Measurements from ENCODE around the gene NHERF2. TPM values are rescaled to one million over a fixed set of nuclear protein-coding genes. Genes with fewer than 3 reads are reported as not detected.

The NHERF2 gene
- total RNA-seq, 1 donor from 2014 or later = 78.8 TPM

- Mint-ChIP-seq H3K27ac (ENCODE audit: unreplicated experiment) (no peak overlapping the region), H3K27me3 (ENCODE audit: unreplicated experiment) (peaks cover 2% of the 10 kb centered on the region), H3K4me1 (ENCODE audit: unreplicated experiment) (peaks cover 11% of the 10 kb centered on the region), H3K4me3 (ENCODE audit: unreplicated experiment) (no peak overlapping the region), H3K36me3 (ENCODE audit: low read depth, unreplicated experiment) (no peaks in the 10 kb centered on the region), H3K9me3 (ENCODE audit: unreplicated experiment) (no peaks in the 10 kb centered on the region)
- TF ChIP-seq, protein P1, sequence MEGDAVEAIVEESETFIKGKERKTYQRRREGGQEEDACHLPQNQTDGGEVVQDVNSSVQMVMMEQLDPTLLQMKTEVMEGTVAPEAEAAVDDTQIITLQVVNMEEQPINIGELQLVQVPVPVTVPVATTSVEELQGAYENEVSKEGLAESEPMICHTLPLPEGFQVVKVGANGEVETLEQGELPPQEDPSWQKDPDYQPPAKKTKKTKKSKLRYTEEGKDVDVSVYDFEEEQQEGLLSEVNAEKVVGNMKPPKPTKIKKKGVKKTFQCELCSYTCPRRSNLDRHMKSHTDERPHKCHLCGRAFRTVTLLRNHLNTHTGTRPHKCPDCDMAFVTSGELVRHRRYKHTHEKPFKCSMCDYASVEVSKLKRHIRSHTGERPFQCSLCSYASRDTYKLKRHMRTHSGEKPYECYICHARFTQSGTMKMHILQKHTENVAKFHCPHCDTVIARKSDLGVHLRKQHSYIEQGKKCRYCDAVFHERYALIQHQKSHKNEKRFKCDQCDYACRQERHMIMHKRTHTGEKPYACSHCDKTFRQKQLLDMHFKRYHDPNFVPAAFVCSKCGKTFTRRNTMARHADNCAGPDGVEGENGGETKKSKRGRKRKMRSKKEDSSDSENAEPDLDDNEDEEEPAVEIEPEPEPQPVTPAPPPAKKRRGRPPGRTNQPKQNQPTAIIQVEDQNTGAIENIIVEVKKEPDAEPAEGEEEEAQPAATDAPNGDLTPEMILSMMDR (IDR thresholded peaks at IDR 0.05; ENCODE audit: unreplicated experiment) = no peak
- DNase-seq (ENCODE audit: low spot score) = no peak
These were observed 8.2 kb downstream of the NHERF2 start for GRCh38 chr16:2034696-2035430.

DNA sequence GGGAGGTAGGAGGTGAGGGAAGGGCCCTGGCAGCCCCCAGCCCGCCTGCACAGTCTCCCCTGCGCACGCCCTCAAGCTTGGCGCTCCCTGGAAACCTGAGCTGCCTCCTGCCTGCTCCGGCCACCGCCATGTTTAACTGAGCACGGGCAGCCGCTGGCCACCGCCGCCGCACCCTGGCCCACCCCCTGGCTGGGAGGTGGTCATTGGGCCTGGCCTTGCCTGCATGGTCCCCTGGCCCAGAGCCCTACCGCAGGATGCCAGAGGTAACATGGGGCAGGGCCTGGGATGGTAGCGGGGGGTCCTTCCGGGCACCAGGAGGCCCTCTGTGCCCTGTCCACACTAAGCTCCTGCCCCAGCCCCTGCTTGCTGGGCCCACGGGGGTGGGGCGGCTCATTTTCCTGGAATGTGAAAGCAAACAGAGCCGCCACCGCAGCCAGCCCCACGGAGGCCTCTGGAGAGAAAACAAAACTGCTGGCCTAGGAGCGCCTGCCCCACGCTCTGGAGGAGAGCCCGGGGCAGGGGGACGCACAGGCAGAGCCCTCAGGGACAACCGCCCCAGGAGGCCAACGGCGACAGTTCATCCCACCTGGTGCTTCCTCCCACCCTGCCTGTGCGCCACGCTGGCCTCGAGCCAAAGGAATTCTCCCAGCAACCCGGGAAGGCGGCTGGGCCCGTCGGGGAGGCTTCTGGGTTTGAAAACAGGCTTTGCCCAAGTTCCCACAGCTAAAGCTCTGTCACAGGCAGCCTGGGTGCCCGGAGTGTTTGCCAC lies 8.9 kb downstream of the NHERF2 start:
- H3K4me3 Mint-ChIP-seq (ENCODE audit: unreplicated experiment) = no peak overlapping the region
- H3K9me3 Mint-ChIP-seq (ENCODE audit: unreplicated experiment) = no peaks in the 10 kb centered on the region
- H3K36me3 Mint-ChIP-seq (ENCODE audit: low read depth, unreplicated experiment) = no peaks in the 10 kb centered on the region
- H3K4me1 Mint-ChIP-seq (ENCODE audit: unreplicated experiment) = peaks cover 11% of the 10 kb centered on the region
- no peak for DNase-seq (ENCODE audit: low spot score)
- H3K27ac Mint-ChIP-seq (ENCODE audit: unreplicated experiment) = no peak overlapping the region
- TF ChIP-seq, protein P1 (IDR thresholded peaks at IDR 0.05; ENCODE audit: unreplicated experiment) = no peak
- H3K27me3 Mint-ChIP-seq (ENCODE audit: unreplicated experiment) = peaks cover 2% of the 10 kb centered on the region

DNA sequence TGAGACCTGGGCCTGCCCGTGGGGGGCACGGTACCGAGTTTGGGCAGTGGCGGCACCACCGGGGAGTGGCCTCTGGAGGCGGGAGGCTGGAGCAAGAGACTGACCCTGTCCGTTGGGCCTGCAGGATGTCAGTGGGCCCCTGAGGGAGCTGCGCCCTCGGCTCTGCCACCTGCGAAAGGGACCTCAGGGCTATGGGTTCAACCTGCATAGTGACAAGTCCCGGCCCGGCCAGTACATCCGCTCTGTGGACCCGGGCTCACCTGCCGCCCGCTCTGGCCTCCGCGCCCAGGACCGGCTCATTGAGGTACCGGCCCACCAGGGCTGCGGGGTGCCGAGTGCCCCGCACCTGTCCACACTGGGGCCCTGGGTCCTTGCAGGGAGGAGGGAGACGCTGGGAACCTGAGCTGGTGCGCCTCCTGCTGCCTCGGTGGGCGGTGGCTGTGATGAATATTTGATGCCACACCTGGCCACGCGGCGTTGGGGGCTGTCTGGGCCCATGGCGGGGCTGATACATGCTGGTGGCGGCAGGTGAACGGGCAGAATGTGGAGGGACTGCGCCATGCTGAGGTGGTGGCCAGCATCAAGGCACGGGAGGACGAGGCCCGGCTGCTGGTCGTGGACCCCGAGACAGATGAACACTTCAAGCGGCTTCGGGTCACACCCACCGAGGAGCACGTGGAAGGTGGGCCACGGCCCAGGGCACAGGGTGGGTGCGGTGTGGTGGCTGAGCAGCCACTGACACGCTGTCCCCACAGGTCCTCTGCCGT lies 9.7 kb downstream of the NHERF2 start:
- TF ChIP-seq, protein P1 (IDR thresholded peaks at IDR 0.05; ENCODE audit: unreplicated experiment) = no peak
- H3K4me1 Mint-ChIP-seq (ENCODE audit: unreplicated experiment) = peaks cover 10% of the 10 kb centered on the region

DNA sequence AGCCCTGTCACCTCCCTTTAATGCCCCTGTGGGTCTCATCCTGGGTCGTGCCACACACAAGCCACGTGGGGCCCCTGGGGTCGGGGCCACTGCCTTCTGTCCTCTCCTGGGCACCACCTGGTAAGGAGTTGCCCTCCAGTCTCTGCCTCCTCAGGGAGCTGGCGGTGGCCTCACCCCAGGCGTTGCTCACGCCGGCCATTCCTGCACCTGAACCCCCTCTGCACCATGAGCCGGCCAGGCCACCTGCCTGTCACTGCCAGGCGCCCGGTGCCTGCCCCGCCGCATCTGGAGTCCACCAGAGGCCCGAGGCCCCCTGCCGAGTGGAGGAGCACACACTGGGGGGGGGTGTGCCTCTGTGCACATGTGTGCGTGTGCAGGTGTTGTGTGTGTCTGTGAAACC lies 10.4 kb downstream of the NHERF2 start:
- no peak overlapping the region for H3K4me3 Mint-ChIP-seq (ENCODE audit: unreplicated experiment)
- TF ChIP-seq, protein P1 (IDR thresholded peaks at IDR 0.05; ENCODE audit: unreplicated experiment) = no peak
- H3K9me3 Mint-ChIP-seq (ENCODE audit: unreplicated experiment) = no peaks in the 10 kb centered on the region
- H3K27me3 Mint-ChIP-seq (ENCODE audit: unreplicated experiment) = peaks cover 7% of the 10 kb centered on the region
- no peaks in the 10 kb centered on the region for H3K36me3 Mint-ChIP-seq (ENCODE audit: low read depth, unreplicated experiment)
- no peak for DNase-seq (ENCODE audit: low spot score)
- no peak overlapping the region for H3K27ac Mint-ChIP-seq (ENCODE audit: unreplicated experiment)
- peaks cover 7% of the 10 kb centered on the region for H3K4me1 Mint-ChIP-seq (ENCODE audit: unreplicated experiment)

More for the DNA sequence above, 9.7 kb downstream of the NHERF2 start:
- no peak overlapping the region for H3K27ac Mint-ChIP-seq (ENCODE audit: unreplicated experiment)
- H3K36me3 Mint-ChIP-seq (ENCODE audit: low read depth, unreplicated experiment) = no peaks in the 10 kb centered on the region
- no peak for DNase-seq (ENCODE audit: low spot score)
- H3K27me3 Mint-ChIP-seq (ENCODE audit: unreplicated experiment) = peaks cover 2% of the 10 kb centered on the region
- H3K9me3 Mint-ChIP-seq (ENCODE audit: unreplicated experiment) = no peaks in the 10 kb centered on the region
- H3K4me3 Mint-ChIP-seq (ENCODE audit: unreplicated experiment) = no peak overlapping the region
